ENCODE data around the gene TMEM120B.

TMEM120B gene

DNA sequence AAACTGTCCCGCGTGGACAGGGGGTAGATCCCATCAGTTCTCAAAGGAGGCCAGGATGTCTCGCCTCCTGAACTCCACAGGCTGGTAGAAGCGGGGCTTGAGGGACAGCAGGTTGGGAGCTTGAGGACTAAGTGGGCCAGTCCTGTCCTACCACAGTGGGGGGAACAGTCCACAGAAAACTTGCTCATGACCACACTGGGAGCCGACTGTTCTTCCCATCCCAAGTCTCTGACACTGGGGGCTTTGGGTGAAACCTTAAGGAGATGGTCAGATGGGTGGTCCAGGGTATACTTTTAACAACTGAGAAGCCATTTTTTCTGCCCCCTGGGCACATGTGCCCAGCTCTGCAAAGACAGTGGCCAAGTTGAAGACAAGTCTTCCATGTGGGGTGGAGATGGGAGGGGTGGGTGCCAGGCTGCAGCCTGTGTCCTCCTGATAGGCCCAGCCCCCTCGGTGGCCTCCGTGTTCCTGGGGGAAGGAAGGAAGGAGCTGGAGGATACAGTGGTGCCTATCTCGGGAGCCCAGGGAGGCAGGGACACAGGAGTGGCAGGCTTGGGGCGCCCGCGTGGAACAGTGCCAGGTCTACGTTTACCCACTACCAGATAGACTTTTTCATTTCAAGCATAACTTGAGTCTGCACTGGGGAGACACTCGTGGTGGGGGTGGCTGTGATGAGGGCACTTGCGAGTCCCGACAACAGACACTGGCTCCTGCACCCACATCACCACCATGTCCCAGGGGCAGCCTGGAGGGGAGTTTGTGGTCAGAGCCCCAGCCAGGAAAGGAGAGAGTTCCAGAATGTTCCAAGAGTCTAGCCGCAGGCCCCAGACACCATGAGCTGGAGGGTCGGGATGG lies 66.2 kb downstream of the TMEM120B start:
- Histone ChIP-seq H4K20me1 (ENCODE audit: control insufficient read depth, insufficient read depth, low read depth, low read length) (no peaks in the 10 kb centered on the region), H3F3A (ENCODE audit: control insufficient read depth, insufficient read depth) (peaks cover 2% of the 10 kb centered on the region; the same call in 1 of the 2 replicates), H3K9me2 (replicated peaks; ENCODE audit: control insufficient read depth, low read length) (no peaks in the 10 kb centered on the region), H3K36me3 (ENCODE audit: control insufficient read depth, low read length) (peaks cover 5% of the 10 kb centered on the region; the same call in 1 of the 2 replicates), H3K4me1 (ENCODE audit: control insufficient read depth, low read length) (peaks cover 32% of the 10 kb centered on the region), H3K27me3 (ENCODE audit: control insufficient read depth, low read length) (no peaks in the 10 kb centered on the region), H3K4me3 (ENCODE audit: low read length) (no peak overlapping the region), H3K4me2 (ENCODE audit: low read length) (no peak overlapping the region), H3K9me3 (ENCODE audit: control insufficient read depth, insufficient read depth, low read length) (no peaks in the 10 kb centered on the region), H3K27ac (ENCODE audit: low read depth, low read length) (no peak overlapping the region), H3K79me2 (ENCODE audit: control insufficient read depth, low read length) (no peaks in the 10 kb centered on the region; the same call in 1 of the 2 replicates)
- TF ChIP-seq EZH2phosphoT487 (IDR thresholded peaks at IDR 0.05; ENCODE audit: borderline replicate concordance, low read length) (no peak), CTCF (IDR thresholded peaks at IDR 0.05; ENCODE audit: low read depth, low read length, poor library complexity, severe bottlenecking) (no peak)

DNA sequence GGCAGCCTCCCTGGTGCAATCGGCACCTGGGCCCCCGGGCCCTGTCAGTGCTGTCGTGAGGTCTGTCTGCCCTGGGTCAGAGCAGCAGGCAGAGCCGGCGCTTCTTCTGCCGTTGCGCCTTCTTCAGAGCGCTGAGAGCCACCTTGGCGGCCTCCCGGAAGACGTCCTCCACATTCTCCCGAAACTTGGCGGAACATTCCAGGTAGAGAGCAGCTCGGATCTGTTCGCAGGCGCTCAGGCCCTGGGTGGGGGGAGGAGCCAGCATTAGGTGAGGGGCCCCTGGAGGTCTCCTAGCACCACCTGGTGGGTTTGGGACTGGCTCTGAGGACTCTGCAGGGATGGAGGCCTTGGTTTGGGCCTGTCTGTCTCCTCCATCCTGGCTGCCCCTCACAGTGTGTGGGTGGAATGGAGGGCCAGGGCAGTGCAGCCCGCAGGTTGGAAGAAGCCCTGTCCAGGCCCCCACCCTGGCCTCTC lies 66.9 kb downstream of the TMEM120B start:
- no peaks in the 10 kb centered on the region for H3K9me3 ChIP-seq (ENCODE audit: control insufficient read depth, insufficient read depth, low read length)
- no peak overlapping the region for H3K27ac ChIP-seq (ENCODE audit: low read depth, low read length)
- peaks cover 5% of the 10 kb centered on the region; the same call in 1 of the 2 replicates for H3F3A ChIP-seq (ENCODE audit: control insufficient read depth, insufficient read depth)
- no peak overlapping the region for H3K4me2 ChIP-seq (ENCODE audit: low read length)
- H3K4me3 ChIP-seq (ENCODE audit: low read length), result no peak overlapping the region
- no peaks in the 10 kb centered on the region for H3K27me3 ChIP-seq (ENCODE audit: control insufficient read depth, low read length)
- peaks cover 37% of the 10 kb centered on the region for H3K4me1 ChIP-seq (ENCODE audit: control insufficient read depth, low read length)
- no peaks in the 10 kb centered on the region for H4K20me1 ChIP-seq (ENCODE audit: control insufficient read depth, insufficient read depth, low read depth, low read length)
- H3K9me2 ChIP-seq (replicated peaks; ENCODE audit: control insufficient read depth, low read length), result no peaks in the 10 kb centered on the region
- H3K79me2 ChIP-seq (ENCODE audit: control insufficient read depth, low read length), result no peaks in the 10 kb centered on the region; the same call in 1 of the 2 replicates
- no peak for TF ChIP-seq CTCF (IDR thresholded peaks at IDR 0.05; ENCODE audit: low read depth, low read length, poor library complexity, severe bottlenecking)
- H3K36me3 ChIP-seq (ENCODE audit: control insufficient read depth, low read length), result peaks cover 5% of the 10 kb centered on the region; the same call in 1 of the 2 replicates

- Histone ChIP-seq H3K9me2 (replicated peaks; ENCODE audit: control insufficient read depth, low read length) (no peaks in the 10 kb centered on the region), H3K79me2 (ENCODE audit: control insufficient read depth, low read length) (no peaks in the 10 kb centered on the region; the same call in 1 of the 2 replicates), H3K27ac (ENCODE audit: low read depth, low read length) (no peak overlapping the region), H4K20me1 (ENCODE audit: control insufficient read depth, insufficient read depth, low read depth, low read length) (no peaks in the 10 kb centered on the region), H3K4me1 (ENCODE audit: control insufficient read depth, low read length) (peaks cover 43% of the 10 kb centered on the region), H3K9me3 (ENCODE audit: control insufficient read depth, insufficient read depth, low read length) (no peaks in the 10 kb centered on the region), H3K4me2 (ENCODE audit: low read length) (no peak overlapping the region), H3K36me3 (ENCODE audit: control insufficient read depth, low read length) (peaks cover 5% of the 10 kb centered on the region; the same call in 1 of the 2 replicates), H3F3A (ENCODE audit: control insufficient read depth, insufficient read depth) (peaks cover 8% of the 10 kb centered on the region; the same call in 1 of the 2 replicates), H3K4me3 (ENCODE audit: low read length) (no peak overlapping the region), H3K27me3 (ENCODE audit: control insufficient read depth, low read length) (no peaks in the 10 kb centered on the region)
- no peak for TF ChIP-seq CTCF (IDR thresholded peaks at IDR 0.05; ENCODE audit: low read depth, low read length, poor library complexity, severe bottlenecking)
- TF ChIP-seq EZH2phosphoT487 (IDR thresholded peaks at IDR 0.05; ENCODE audit: borderline replicate concordance, low read length), result no peak
These were observed 67.9 kb downstream of the TMEM120B start for GRCh38 chr12:121780429-121780828.

All from DOHH2 (cell line).